Neutrophil (primary cell): ENCODE data around the gene FXN.
A peak's percentile ranks its signal among the peaks of the same experiment; 100 is the strongest.

Experiments
- H3K27ac ChIP-seq: fragments of 200-600 bp; sonication (generic); 2 replicates; pipeline ENCODE4 v1.5.1; 2016; ENCODE audit warnings: mild to moderate bottlenecking, moderate library complexity
- H3K27me3 ChIP-seq: fragments of 200-600 bp; sonication (generic); 2 replicates; pipeline ENCODE4 v1.6.0; 2016; ENCODE audit warnings: mild to moderate bottlenecking
- H3K36me3 ChIP-seq: fragments of 200-600 bp; sonication (generic); 2 replicates; pipeline ENCODE4 v1.5.1; 2017
- H3K4me1 ChIP-seq, 2 experiments: fragments of 200-600 bp in 1 of 2; sonication (generic) in 1 of 2; 1 replicate in 1 of 2; 2 replicates in 1 of 2; pipeline versions ENCODE4 v1.5.1 to v1.6.1; 2013 to 2016; ENCODE audit warnings: low read depth in 1 of 2, low read length in 1 of 2, mild to moderate bottlenecking in 1 of 2, moderate library complexity in 1 of 2; ENCODE audit not compliant: control insufficient read depth in 1 of 2, insufficient read depth in 1 of 2
- H3K4me3 ChIP-seq, 2 experiments: fragments of 200-600 bp in 1 of 2; sonication (generic) in 1 of 2; 1 replicate in 1 of 2; 2 replicates in 1 of 2; pipeline ENCODE4 v1.5.1; 2013 to 2016; ENCODE audit warnings: low read depth in 1 of 2, low read length in 1 of 2, mild to moderate bottlenecking in 1 of 2, moderate library complexity in 1 of 2
- H3K9me3 ChIP-seq: fragments of 200-600 bp; sonication (generic); 2 replicates; pipeline ENCODE4 v1.5.1; 2016
- TF ChIP-seq, protein P1 (sequence below): fragments of 200-600 bp; sonication (generic); IDR thresholded peaks from 2 replicates; pipeline ENCODE4 v1.5.1; 2016; ENCODE audit warnings: antibody characterized with exemption

Gene FXN

DNA sequence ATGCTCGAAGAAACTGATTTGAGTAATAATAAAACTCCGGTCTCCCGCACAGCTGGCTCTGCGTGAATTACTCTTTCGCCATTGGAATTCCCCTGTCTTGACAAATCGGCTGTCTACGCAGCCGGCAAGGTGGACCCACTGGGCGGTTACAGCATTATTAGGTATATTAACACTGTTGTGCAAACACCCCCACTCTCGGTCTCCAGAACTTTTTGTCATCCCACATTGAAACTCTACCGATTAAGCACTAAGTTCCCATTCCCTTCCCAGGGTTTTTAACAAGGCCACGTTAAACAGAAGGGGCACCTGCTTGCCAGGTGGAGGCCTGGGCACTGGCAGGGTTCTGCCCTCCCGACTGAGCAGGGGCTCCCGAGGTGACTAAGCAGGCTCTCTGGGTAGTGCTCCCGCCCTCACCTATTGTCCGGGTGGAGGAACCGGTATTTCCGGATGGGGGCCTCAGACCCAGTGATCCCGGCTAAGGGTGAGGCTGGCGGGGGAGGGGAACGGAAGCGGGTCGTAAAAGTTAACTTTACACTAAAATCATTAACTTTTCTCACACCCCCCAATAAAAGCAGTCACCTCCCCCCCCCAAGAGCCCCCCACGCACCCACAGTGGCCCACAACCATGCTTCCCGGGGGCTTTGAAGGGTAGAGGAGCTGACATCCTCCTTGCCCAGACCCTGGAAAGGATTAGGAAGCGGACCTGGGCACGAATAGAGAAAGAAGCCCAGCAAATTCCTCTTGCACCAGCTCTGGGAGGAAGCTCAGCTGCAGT, 85.0 kb downstream of the FXN start:
- TF ChIP-seq, protein P1, sequence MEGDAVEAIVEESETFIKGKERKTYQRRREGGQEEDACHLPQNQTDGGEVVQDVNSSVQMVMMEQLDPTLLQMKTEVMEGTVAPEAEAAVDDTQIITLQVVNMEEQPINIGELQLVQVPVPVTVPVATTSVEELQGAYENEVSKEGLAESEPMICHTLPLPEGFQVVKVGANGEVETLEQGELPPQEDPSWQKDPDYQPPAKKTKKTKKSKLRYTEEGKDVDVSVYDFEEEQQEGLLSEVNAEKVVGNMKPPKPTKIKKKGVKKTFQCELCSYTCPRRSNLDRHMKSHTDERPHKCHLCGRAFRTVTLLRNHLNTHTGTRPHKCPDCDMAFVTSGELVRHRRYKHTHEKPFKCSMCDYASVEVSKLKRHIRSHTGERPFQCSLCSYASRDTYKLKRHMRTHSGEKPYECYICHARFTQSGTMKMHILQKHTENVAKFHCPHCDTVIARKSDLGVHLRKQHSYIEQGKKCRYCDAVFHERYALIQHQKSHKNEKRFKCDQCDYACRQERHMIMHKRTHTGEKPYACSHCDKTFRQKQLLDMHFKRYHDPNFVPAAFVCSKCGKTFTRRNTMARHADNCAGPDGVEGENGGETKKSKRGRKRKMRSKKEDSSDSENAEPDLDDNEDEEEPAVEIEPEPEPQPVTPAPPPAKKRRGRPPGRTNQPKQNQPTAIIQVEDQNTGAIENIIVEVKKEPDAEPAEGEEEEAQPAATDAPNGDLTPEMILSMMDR = no peak
- H3K27ac ChIP-seq = no peak overlapping the region

DNA sequence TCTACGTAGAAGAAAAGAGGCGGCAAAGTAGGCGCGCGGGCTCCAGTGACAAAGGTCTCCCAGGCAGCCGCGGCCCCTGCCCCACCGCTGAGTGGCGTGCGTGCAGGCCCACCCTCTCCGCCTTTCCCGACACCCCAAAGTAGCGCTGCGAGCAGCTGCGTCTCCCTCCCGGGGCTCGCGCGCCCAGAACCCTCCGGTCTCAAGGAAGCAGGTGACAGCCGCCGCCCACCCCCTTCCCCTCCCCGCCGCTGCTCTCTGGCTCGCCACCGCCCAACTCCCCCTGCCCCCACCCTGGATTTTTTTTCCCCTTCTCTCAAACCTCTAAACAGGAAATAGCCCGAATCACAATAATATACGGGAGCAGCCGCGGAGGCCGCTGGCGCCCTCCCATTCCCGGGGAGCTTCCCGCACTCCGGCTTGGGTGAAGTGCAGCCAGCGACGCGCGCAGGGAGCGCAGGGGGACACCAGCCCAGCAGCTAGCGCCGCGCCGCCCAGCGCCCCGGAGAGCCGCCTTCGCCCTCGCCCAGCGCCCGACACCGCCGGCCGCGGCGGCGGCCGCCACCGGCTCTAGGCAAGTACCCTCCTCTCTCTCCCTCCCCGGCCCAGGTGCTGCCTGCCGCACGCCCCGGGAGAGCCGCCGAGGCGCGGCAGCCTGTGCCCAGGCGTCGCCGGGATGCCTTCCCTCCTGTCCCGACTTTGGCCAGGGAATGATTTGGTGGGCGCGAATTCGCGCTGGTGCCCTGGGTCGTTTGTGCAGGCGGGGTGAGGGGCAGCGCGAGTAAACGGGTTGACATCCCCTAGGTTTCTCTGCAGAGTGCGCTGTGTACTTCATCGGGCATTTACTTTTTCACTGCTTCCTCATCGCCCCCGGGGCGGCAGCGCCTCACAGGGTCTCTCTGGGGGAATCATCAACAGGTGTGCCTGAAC, 85.9 kb downstream of the FXN start:
- H3K4me1 ChIP-seq = peaks cover 18 to 24% of the 10 kb centered on the region in 2 experiments
- TF ChIP-seq, protein P1 = no peak
- H3K27me3 ChIP-seq = peaks cover 38% of the 10 kb centered on the region
- no peak overlapping the region for H3K27ac ChIP-seq
- H3K36me3 ChIP-seq = no peaks in the 10 kb centered on the region
- H3K9me3 ChIP-seq = no peaks in the 10 kb centered on the region
- peak overlapping the region; percentile 44 to 60 for H3K4me3 ChIP-seq

More for the DNA sequence above, 85.0 kb downstream of the FXN start:
- Histone ChIP-seq H3K4me3 (peak overlapping the region in 1 of 2 experiments; percentile 60), H3K36me3 (no peaks in the 10 kb centered on the region), H3K4me1 (peaks cover 18 to 24% of the 10 kb centered on the region in 2 experiments), H3K9me3 (no peaks in the 10 kb centered on the region), H3K27me3 (peaks cover 38% of the 10 kb centered on the region)

DNA sequence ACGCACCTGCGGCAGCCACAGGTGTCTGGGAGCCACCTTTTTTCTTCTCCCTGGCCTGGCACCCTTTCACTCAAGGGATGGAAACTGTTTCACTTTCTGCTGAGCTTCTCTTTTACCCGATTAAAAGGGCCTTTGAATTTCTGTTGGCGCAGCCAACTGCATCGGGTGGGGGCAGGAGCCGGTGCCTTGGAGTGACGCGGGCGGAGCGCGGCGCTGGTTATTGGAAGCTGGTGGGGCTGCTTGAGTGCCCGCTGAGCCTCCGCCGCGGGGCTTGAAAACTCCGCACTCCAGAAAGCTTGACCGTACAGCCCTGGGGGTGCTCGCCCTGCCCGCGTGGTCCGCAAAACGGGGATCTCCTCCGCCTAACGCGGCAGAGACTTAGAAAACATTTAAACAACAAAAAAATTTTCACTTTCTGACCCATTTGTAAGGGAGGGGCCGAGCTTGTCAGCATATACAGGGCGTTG, 86.6 kb downstream of the FXN start:
- Histone ChIP-seq H3K9me3 (no peaks in the 10 kb centered on the region), H3K36me3 (no peaks in the 10 kb centered on the region), H3K27me3 (peaks cover 38% of the 10 kb centered on the region), H3K27ac (no peak overlapping the region), H3K4me3 (peak overlapping the region; percentile 44 to 60), H3K4me1 (peaks cover 18 to 24% of the 10 kb centered on the region in 2 experiments)
- TF ChIP-seq, protein P1 = no peak

DNA sequence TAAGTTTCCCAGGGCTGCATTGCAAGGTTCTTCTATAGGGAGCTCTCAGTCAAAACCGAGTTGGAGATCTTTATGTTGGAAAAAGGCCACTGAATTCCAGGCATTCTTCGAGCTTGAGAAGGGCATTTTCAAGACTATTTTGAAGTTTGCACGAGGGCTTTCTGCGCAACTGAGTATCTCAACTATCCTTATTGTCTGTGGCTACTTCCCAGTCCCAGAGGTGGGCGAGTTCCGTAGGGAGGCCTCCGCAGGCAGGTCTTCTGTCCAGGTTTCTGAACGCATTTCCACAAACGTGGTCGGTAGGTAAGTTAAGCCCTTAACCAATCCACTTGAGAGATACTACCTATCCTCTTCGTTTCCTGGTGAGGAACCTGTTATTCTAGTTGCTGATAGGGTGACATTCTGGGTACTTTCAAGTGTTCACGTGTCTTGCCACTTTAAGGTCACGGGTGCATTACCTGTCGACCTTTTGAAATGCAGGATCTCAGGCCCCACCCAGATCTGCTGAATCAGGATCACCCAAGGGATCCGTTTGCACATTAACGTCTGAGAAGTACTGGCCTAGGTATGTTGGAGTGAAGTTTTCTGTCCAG, 87.1 kb downstream of the FXN start:
- no peak overlapping the region for H3K27ac ChIP-seq
- H3K4me1 ChIP-seq = peaks cover 18 to 24% of the 10 kb centered on the region in 2 experiments
- H3K36me3 ChIP-seq = no peaks in the 10 kb centered on the region
- H3K9me3 ChIP-seq = no peaks in the 10 kb centered on the region
- peaks cover 38% of the 10 kb centered on the region for H3K27me3 ChIP-seq
- TF ChIP-seq, protein P1 = no peak
- H3K4me3 ChIP-seq = peak overlapping the region; percentile 44 to 60
